SK-N-MC (cell line): ENCODE results near the gene NOX5.

Source experiments
- EZH2 ChIP-seq: fragments of 200-600 bp; sonication (generic); IDR thresholded peaks from one replicate; pipeline ENCODE4 v1.6.1; 2017; ENCODE audit warnings: antibody characterized with exemption
- FOXP2 ChIP-seq: optimal IDR thresholded peaks from 2 replicates; pipeline ENCODE3; 2011; ENCODE audit warnings: mild to moderate bottlenecking, moderate library complexity; ENCODE audit not compliant: insufficient read depth; ENCODE audit errors: extremely low read length, control extremely low read depth
- POLR2AphosphoS5 ChIP-seq: IDR thresholded peaks from 2 replicates; pipeline ENCODE4 v1.6.1; 2012; ENCODE audit warnings: mild to moderate bottlenecking, low read depth, low read length, borderline replicate concordance

DNA sequence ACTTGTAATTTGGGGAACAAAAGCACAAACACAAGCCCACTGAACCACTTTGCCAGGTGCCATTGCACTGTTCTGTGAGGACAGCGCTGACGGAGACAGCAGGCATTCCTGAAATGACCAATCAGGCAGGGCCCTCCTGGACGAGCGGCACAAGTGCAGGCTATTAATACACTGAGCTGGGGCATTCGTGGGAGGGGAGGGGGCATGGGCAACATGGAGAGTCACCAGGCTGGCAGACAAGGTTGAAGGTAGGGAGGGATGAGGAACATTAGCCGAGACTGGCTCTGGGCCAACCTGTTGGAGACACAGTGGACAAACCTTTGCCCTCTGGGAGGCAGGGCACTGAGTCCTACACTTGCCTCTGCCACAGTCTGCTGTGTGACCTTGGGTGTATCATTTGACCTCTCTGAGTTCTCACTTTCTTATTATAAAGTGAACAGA, 45.6 kb downstream of the NOX5 start:
- no peak for TF ChIP-seq POLR2AphosphoS5
- TF ChIP-seq FOXP2: no peak
- no peak for TF ChIP-seq EZH2
